DOHH2 (cell line): ENCODE measurements around the gene PRKG2.

Experiments used
- CTCF ChIP-seq: fragments of 200-600 bp; sonication (generic); IDR thresholded peaks from one replicate; pipeline ENCODE4 v1.5.1; 2014; ENCODE audit warnings: antibody characterized with exemption, mild to moderate bottlenecking, low read depth, low read length; ENCODE audit not compliant: poor library complexity, severe bottlenecking
- EZH2phosphoT487 ChIP-seq: fragments of 200-600 bp; sonication (generic); IDR thresholded peaks from 2 replicates; pipeline ENCODE4 v1.6.1; 2017; ENCODE audit warnings: borderline replicate concordance, mild to moderate bottlenecking, antibody characterized with exemption, low read length, moderate library complexity, mixed read lengths

- TF ChIP-seq CTCF (no peak), EZH2phosphoT487 (no peak)
Measured at GRCh38 chr4:81197864-81198524, 17.0 kb downstream of the PRKG2 start.
